Measurements from ENCODE around the gene NAA15.

DNA sequence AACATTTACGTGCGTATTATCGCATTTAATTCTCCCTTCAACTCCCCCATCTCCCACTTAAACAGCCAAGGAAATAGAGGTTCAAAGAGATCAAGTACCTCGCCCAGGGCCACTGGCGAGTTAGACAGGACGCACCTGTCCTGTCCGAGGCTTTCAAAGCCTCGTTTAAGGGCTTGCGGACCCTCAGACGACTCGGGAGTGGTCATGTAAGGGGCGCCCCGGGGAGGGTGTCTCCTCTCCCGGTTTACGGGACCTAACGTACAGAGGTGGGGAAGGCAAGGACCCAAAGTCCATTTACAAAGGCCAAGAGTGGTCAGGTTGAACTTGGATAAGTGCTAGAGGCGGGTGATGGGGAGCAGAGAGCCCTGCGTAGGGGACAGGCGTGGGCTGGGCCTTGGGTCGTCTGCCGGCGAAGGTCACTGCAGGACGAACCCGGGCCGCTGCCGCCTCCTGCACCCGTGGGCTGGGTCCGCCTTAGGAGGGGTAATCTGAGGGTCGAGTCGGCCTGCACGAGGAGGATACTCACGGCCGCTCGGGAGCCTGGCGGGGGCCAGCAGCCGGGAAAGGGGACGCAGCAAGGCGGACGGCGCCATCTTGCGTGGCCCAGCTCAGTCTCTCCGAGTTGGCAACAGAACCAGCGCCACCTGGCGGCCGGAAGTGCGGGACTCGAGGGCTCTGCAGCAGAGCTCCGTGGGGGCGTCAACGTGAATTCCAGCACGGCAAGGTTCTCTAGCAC, 5.9 kb upstream of the NAA15 start:
- TF ChIP-seq, protein P1, sequence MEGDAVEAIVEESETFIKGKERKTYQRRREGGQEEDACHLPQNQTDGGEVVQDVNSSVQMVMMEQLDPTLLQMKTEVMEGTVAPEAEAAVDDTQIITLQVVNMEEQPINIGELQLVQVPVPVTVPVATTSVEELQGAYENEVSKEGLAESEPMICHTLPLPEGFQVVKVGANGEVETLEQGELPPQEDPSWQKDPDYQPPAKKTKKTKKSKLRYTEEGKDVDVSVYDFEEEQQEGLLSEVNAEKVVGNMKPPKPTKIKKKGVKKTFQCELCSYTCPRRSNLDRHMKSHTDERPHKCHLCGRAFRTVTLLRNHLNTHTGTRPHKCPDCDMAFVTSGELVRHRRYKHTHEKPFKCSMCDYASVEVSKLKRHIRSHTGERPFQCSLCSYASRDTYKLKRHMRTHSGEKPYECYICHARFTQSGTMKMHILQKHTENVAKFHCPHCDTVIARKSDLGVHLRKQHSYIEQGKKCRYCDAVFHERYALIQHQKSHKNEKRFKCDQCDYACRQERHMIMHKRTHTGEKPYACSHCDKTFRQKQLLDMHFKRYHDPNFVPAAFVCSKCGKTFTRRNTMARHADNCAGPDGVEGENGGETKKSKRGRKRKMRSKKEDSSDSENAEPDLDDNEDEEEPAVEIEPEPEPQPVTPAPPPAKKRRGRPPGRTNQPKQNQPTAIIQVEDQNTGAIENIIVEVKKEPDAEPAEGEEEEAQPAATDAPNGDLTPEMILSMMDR (IDR thresholded peaks at IDR 0.05) = peak; percentile 94 to 97 (median 95)
- TF ChIP-seq POLR2A (IDR thresholded peaks at IDR 0.05) = peak; percentile 46 to 78 (median 73)
